GM10266 (cell line): Measurements from ENCODE around the gene NOMO2.
"Not testable (repeated sequence)": the region's sequence is repeated elsewhere in the genome, so short reads cannot be mapped to it uniquely, and the experiment has no call there.

Experiments
- DNase-seq: peaks from one replicate; pipeline ENCODE4 v3.0.0; 2012; ENCODE audit errors: extremely low spot score
- CTCF ChIP-seq: IDR thresholded peaks from 2 replicates; pipeline ENCODE4 v1.5.1; 2012; ENCODE audit warnings: mild to moderate bottlenecking, low read depth; ENCODE audit not compliant: control insufficient read depth, insufficient read depth; ENCODE audit errors: missing control alignments

NOMO2 gene

GRCh38 chr16:18582902-18583301, 21.0 kb upstream of the NOMO2 start:
- no peak for DNase-seq
- TF ChIP-seq CTCF = no peak

GRCh38 chr16:18580396-18580795, 18.5 kb upstream of the NOMO2 start:
- not testable (repeated sequence) for DNase-seq

GRCh38 chr16:18579261-18579660, 17.4 kb upstream of the NOMO2 start:
- DNase-seq = not testable (repeated sequence)

GRCh38 chr16:18577942-18578341, 16.0 kb upstream of the NOMO2 start:
- DNase-seq = not testable (repeated sequence)

- DNase-seq = not testable (repeated sequence)
These were observed 14.0 kb upstream of the NOMO2 start for GRCh38 chr16:18575945-18576344.

- not testable (repeated sequence) for DNase-seq
These were observed 13.5 kb upstream of the NOMO2 start for GRCh38 chr16:18575298-18575917.

GRCh38 chr16:18573887-18574286, 12.0 kb upstream of the NOMO2 start:
- DNase-seq = not testable (repeated sequence)

- DNase-seq = not testable (repeated sequence)
These were observed 11.1 kb upstream of the NOMO2 start for GRCh38 chr16:18572973-18573372.

GRCh38 chr16:18571307-18571850, 9.5 kb upstream of the NOMO2 start:
- DNase-seq = not testable (repeated sequence)

- DNase-seq = not testable (repeated sequence)
These were observed 8.8 kb upstream of the NOMO2 start for GRCh38 chr16:18570529-18571306.

- not testable (repeated sequence) for DNase-seq
These were observed 1.3 kb downstream of the NOMO2 start for GRCh38 chr16:18560416-18561220.

GRCh38 chr16:18553671-18554070, 8.2 kb downstream of the NOMO2 start:
- DNase-seq = not testable (repeated sequence)

GRCh38 chr16:18547382-18547781, 14.5 kb downstream of the NOMO2 start:
- not testable (repeated sequence) for DNase-seq

- DNase-seq = not testable (repeated sequence)
These were observed 15.0 kb downstream of the NOMO2 start for GRCh38 chr16:18546853-18547252.

- DNase-seq = not testable (repeated sequence)
These were observed 17.4 kb downstream of the NOMO2 start for GRCh38 chr16:18544232-18545081.

- DNase-seq = not testable (repeated sequence)
These were observed 20.0 kb downstream of the NOMO2 start for GRCh38 chr16:18541912-18542311.

- not testable (repeated sequence) for DNase-seq
These were observed 24.9 kb downstream of the NOMO2 start for GRCh38 chr16:18537004-18537403.

- DNase-seq = not testable (repeated sequence)
These were observed 26.3 kb downstream of the NOMO2 start for GRCh38 chr16:18535519-18536168.
